ENCODE measurements around the gene EPAS1.

GRCh38 chr2:46424937-46425336 lies 127.7 kb downstream of the EPAS1 start:
- TF ChIP-seq ZNF331 (CRISPR knock-in tag; IDR thresholded peaks at IDR 0.05) (no peak), ATF7-NPFF (CRISPR knock-in tag; IDR thresholded peaks at IDR 0.05; ENCODE audit: low read depth) (no peak), ZBTB42 (CRISPR knock-in tag; IDR thresholded peaks at IDR 0.05) (no peak), MTF1 (CRISPR knock-in tag; IDR thresholded peaks at IDR 0.05) (no peak), ZNF234 (CRISPR knock-in tag; conservative IDR thresholded peaks at IDR 0.05) (no peak), POLR2A (IDR thresholded peaks at IDR 0.05; ENCODE audit: insufficient read depth in 1 of 2, low read depth in 2 of 2, low read length in 2 of 2) (no peak), EZH2 (conservative IDR thresholded peaks at IDR 0.05; ENCODE audit: low read depth, low read length) (no peak), ZNF639 (CRISPR knock-in tag; conservative IDR thresholded peaks at IDR 0.05) (no peak), FOSL1 (CRISPR knock-in tag; IDR thresholded peaks at IDR 0.05; ENCODE audit: borderline replicate concordance) (no peak), ETV6 (CRISPR knock-in tag; conservative IDR thresholded peaks at IDR 0.05) (no peak)
